Measurements from ENCODE around the gene ASL. TPM values are rescaled to one million over a fixed set of nuclear protein-coding genes. Genes with fewer than 3 reads are reported as not detected.
A peak's percentile ranks its signal among the peaks of the same experiment; 100 is the strongest.

ASL gene
- total and polyA plus RNA-seq, 10 of the 15 experiments (the other 5 are each of a cell fraction or from before 2014, with no cell fraction given), result 0.66 to 36.7 (median 28.8) TPM

- TF ChIP-seq EGR1 (IDR thresholded peaks at IDR 0.05; ENCODE audit: borderline replicate concordance in 1 of 2, low read depth in 2 of 2, low read length in 2 of 2) (0 out of 3 replicates have a peak, but pooled peaks of 1 of the 2 experiments have one; percentile 5), YBX1 (IDR thresholded peaks at IDR 0.05) (no peak), CBX3 (IDR thresholded peaks at IDR 0.05; ENCODE audit: borderline replicate concordance, low read depth) (no peak), STAT1 (conservative IDR thresholded peaks at IDR 0.05) (no peak), SPI1 (IDR thresholded peaks at IDR 0.05; ENCODE audit: borderline replicate concordance, insufficient read depth, low read depth, low read length) (no peak), JUND (IDR thresholded peaks at IDR 0.05; ENCODE audit: low read depth, low read length) (no peak), PBX3 (IDR thresholded peaks at IDR 0.05; ENCODE audit: insufficient replicate concordance, low read depth, low read length) (no peak), HCFC1 (IDR thresholded peaks at IDR 0.05; ENCODE audit: low read length) (no peak; the same call in 1 of the 2 replicates), BACH1 (IDR thresholded peaks at IDR 0.05; ENCODE audit: borderline replicate concordance) (peak; percentile 81), IKZF2 (IDR thresholded peaks at IDR 0.05) (no peak), CEBPZ (IDR thresholded peaks at IDR 0.05; ENCODE audit: low read depth, low read length) (no peak), NKRF (conservative IDR thresholded peaks at IDR 0.05) (peak; percentile 89), BCL11A (IDR thresholded peaks at IDR 0.05; ENCODE audit: low read depth, low read length) (no peak), ZNF622 (IDR thresholded peaks at IDR 0.05) (no peak), RCOR1 (conservative IDR thresholded peaks at IDR 0.05; ENCODE audit: low read depth, low read length) (no peak), NRF1 (conservative IDR thresholded peaks at IDR 0.05; ENCODE audit: low read depth, low read length) (no peak), BRCA1 (IDR thresholded peaks at IDR 0.05; ENCODE audit: low read depth, low read length) (no peak), POLR2AphosphoS5 (IDR thresholded peaks at IDR 0.05; ENCODE audit: low read length) (peak; percentile 70; the same call in 1 of the 2 replicates), RELA (IDR thresholded peaks at IDR 0.05; ENCODE audit: borderline replicate concordance, partially characterized antibody) (no peak), MEF2A (IDR thresholded peaks at IDR 0.05; ENCODE audit: insufficient read depth, low read depth, low read length) (no peak), CBX5 (IDR thresholded peaks at IDR 0.05; ENCODE audit: low read depth) (no peak), CHD1 (IDR thresholded peaks at IDR 0.05; ENCODE audit: low read depth, low read length) (no peak), IKZF1 (conservative IDR thresholded peaks at IDR 0.05) (peak; percentile 72)
Observed at GRCh38 chr7:66075590-66076461, at the start of gene ASL (continued).

All from GM12878 (cell line).